GM19238 (cell line): Measurements from ENCODE around the gene OPCML.

Source experiments
- DNase-seq: peaks from one replicate; pipeline ENCODE4 v3.0.0; 2011; ENCODE audit warnings: low spot score; ENCODE audit not compliant: insufficient read length

OPCML gene

DNA sequence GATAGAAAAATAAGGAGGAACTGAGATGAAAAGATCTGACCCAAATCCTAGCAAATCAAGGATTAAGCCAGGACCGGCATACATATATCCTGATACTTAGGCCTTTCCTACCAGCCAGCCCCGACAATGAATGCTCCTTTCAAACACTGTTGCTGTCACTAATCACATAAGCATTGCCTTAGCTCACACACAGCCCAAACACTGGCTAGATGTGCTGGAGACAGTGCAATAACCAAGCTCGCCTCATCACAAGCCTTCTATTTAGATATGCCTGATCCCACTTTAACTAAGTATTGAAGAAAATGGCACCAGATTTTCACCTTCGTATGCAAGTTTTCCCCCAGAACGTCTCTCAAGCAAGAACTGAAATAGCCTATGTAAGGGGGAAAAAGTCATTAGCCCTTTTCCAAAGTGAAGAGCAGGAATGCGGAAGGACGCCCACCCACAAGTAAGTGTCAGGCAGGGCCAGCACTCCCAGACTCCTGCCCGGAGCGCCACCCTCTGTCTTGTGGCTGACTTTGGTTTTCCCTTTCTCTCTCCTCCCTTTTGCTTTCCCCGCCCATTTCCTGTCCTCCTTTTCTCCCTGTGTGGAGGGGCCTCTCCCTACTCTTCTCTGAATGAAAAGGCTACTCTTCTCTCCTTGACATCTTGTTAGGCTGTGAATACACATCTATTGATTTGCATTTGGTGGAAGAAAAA is 8.9 kb upstream of the OPCML start:
- no peak for DNase-seq

DNA sequence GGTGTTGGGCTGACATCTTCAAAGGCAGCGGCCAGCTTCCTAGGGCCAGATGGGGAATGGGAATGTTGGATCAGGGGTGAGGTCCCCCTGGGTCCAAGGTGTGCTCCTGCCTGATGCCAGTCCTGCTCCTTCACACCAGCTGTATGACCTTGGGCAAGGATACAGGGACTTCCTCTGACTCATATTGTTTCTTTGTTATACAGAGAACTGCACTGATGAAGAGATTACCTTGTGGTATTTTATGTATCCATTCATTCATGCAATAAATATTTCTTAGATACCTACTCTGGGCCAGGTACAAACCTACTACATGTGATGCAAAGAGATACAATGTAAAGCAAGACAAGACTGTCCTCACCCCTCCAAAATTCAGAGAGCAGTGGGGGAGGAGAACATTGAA is 3.9 kb upstream of the OPCML start:
- no peak for DNase-seq

DNA sequence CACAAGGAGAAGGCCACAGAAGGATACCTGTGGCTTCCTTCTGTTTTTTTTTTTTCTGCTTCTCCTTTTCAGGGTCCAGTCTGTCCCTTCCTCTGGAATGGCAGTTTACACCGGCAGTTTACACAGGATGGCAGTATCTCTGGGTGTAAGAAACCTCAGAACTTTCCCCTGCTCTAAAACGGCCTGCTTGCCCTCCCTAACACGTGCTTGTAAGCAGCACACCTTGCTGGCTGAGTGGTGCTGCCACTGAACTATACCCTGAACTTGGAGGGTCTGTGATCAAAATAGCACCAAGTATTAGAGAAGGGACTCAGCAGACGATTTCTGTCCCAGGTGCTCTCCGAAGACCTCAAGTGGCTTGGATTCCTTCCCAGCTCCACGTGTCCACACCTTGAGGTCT is 904 bp upstream of the OPCML start:
- no peak for DNase-seq

DNA sequence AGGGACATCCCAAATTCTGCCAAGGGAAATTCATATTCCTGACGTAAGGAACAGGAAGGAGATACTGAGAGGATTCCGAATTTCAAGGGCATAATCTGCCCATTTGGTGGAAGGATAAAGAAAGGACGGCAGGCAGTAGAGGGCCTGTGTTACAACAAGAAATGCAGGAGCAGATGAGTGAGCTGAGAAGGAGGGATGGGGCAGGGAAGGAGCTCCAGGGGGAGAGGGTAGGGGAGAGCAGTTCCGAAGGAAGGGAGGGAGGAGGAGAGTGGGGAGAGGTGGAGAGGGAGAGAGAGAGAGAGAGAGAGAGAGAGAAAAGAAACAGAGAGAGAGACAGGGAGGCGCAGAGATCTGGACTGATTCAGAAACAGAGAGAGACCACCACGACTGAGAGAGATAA is 843 bp downstream of the OPCML start:
- no peak for DNase-seq

DNA sequence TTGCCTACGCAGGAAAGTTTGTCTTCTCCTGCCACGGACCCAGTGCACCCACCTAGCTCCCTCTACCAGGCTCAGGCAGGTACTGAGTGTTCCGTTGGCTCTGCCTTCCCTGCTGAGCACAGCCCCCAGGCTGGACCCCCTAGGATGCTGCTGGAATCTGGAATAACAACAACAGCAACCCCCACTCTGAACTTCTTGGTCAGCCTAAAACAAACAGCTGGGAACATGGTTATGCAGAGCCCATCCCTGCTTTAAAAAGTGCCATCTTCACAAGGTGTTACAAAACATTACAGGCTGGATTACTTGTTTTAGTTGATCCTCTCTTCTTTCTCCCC is 1.8 kb downstream of the OPCML start:
- DNase-seq: no peak

DNA sequence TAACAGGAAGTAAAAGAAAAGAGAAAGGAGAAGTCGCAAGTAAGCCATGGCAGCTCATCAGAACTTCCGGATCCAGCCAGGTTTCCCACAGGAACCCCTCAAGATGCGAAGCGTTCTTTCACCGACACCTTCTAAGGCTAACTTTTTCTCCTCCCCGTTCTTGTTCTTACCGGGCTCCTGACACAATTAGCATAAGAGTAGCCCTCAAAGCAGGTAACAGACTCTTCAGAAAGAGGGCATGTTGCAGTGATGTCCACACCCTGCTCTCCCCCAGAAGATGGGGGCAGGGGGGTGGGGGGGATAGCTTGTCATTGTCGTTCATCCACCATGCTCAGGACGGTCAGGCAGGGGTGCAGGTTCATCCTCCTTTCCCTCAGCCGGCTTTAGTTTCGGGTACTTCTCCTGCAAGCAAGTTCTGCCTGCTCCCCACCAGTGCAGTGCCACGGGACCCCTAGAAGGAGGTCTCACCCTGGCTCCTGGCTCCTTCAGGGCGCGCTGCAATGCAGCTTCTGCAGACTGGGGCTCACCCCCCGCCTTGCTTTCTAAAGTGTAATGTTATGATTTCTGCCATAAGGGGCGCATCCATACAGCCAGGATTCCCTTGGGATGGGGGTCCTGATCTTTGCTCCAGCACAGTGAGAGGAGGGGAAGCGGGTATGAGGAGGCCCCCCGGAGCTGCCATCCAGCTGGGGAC is 2.3 kb downstream of the OPCML start:
- no peak for DNase-seq

DNA sequence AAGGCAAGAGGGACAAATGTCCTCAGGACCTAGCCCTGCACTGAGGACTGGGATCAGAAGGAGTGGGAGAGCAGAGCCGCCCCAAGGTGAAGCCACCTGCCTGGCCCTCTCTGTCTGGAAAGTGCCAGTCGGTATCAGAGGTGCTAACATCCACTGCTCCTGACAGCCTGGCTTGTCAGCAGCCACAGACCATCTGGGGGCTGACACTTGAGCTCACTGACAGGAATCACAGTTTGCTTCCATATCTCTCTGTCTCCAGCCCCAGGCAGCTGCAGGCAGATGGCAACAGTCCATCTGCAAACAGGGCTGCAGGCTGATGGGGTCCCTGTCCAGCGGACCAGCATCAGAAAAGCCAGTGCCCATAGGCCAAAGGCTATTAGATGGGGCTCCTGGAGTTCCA is 5.5 kb downstream of the OPCML start:
- DNase-seq: no peak

DNA sequence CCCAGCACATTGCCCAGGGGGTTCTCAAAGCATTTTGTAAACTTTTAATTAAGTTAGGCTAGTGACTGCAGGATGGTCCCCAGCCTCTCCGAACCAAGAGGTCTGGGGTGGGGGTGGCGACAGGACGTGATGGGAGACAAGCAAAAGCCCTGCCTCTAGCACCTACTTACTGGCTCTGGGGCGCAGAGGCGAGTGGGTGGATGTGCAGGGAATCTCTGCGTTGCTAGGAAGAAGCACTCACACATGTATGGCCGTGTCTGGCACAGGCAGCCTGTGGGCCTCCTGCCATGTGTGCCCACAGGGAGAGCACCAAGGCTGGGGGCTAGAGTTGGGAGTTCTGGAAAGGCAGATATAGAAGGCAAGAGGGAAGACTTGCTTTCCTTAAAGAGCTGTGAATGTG is 6.3 kb downstream of the OPCML start:
- DNase-seq: no peak

DNA sequence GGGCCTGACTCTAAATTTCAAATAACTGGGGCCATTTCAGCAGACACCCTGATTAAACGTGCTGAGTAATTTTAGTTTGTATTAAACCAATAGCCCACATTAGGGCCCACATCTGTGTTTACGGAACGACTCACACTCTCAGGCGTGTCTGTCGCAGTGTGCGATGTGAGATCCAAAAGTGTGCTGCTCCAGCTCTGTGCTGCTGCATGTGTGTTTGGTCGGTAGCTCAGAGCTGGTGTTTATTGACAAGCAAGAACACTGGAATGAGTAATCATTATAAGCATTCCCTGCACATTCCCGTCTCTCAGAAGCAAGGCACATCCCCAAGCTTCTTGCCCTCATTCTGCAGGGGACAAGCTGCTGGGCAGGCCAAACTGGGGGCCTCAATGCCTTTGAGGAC is 7.8 kb downstream of the OPCML start:
- no peak for DNase-seq

DNA sequence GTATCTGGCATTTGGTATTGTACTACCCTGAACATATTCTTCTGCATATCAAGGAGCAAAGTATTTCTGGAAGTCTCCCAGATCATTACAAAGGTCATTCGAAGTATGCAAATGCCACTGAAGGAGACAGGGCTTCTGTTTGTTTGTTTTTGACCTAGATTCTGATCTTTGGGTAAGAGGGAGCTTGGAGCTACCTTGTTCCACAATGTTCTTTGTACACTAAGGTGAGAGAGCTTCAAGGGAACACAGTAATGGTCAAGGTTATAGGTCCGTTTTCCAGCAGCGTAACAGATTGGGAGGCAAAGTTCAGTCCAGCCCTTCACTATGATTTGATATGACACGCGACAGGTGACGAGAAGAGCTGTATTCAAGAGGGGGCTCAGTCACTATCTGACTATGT is 10.0 kb downstream of the OPCML start:
- no peak for DNase-seq

DNA sequence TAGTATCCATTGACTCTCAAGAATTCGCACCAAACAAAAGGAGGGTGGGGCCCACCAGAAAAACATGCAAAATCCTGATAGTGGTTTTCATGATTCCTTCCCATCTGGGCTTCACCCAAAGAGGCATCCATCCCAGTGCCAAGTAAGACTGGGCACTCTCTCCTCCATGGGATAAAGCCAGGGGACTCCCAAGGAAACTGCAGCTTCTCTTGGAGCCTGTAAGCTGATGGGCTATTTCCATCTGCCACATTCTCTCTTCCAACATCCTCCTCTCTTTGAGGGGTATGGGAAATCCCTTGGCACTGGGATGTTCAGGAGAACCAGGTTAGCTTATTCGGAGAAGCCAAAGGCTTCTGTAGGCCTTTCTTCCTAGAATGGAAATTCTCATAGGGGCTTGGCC is 10.8 kb downstream of the OPCML start:
- no peak for DNase-seq

DNA sequence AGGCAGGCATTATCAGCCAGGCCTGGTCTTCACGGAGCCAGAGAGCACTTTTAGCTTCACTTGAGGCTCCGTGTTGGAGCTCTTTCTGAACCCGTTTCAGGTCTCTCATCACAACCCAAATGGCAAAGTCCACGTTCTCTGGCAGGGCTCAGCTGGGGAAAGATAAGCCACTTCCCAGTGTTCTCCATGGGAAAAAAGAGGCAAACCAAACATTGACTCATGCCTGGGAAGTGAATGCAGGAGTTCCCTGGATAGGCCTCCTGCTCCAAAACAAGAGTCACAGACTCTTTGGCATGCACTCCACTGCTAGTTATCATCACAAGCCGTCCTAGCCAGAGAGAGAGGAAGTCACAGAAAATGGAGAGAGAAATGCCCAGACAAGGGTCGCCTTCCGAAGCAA is 11.6 kb downstream of the OPCML start:
- DNase-seq: no peak

DNA sequence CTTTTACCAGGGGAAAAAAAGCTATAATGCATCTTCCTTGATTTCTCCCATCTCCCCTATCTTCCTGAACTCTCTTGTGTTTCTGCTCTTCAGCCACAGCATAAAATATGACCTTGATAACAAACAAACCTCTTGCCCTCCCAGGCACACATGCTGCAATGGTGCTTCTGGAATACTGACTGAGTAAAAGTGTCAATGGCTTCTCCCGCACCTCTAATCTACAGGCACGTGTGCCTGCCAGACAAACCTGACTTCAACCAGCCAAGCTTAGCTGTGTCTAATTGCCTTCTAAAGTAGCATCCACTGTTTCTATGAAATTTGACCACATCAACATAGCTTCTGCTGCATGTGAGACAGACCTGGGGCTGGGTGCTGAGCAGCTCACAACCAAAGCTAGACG is 12.7 kb downstream of the OPCML start:
- DNase-seq: no peak

DNA sequence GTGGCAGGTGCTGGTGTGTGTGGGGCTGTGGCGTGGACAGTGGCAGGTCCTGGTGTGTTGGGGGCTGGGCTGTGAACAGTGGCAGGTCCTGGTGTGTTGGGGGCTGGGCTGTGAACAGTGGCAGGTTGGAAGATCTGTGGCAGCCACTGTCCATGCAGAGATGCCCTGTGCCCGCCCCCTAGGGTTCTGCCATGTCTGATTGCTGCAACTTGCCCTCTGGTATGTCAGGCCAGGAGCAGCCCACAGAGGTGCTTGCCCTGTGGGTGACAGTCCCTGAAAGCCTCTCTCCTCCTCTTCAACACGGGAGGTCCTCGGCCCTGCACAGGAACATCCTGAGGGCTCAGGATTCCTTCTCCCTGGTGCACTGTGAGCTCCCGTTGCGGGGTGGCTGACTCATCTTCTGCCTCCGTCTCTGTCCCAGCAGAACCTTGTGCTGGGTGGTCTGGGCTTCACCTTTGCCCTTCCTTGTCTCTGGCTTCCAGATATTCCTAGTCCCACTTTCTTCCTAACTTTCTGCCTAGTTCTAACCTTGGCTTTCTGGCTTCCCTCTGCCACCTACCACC is 13.5 kb downstream of the OPCML start:
- no peak for DNase-seq

DNA sequence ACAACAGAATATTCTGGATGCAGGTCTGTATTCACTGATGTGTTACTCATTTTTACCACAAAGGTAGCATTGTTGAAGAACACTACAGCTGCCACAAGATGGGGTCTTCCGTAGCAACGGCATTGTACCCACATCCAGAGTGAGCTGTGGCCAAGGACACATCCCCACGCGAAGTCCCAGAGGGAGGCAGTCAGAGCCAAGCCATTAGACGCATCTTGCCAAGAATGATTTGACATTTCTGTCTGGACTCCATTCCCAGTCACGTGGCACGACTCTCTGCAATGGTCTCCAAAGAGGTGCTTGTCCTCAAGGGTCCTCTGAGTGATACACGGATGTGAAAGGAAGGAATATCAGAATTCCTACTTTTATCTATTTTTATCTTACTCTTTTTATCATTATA is 15.5 kb downstream of the OPCML start:
- DNase-seq: no peak

DNA sequence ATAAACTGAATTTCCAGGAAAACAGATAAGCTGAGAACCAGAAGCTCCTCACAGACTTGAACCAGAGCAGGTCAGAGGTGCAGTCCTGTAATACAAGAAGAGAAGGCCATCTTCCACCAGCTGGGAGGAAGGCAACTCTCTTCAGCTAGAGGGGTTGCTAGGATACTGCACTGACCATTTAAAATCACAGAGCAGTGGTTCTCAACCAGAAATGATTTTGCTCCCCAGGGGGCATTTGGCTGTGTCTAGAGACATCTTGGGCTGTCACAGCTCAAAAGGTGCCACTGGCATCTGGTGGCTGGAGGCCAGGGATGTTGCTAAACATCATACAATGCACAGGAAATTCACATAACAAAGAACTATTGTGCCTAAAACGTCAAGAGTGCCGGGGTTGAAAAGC is 17.2 kb downstream of the OPCML start:
- DNase-seq: no peak

DNA sequence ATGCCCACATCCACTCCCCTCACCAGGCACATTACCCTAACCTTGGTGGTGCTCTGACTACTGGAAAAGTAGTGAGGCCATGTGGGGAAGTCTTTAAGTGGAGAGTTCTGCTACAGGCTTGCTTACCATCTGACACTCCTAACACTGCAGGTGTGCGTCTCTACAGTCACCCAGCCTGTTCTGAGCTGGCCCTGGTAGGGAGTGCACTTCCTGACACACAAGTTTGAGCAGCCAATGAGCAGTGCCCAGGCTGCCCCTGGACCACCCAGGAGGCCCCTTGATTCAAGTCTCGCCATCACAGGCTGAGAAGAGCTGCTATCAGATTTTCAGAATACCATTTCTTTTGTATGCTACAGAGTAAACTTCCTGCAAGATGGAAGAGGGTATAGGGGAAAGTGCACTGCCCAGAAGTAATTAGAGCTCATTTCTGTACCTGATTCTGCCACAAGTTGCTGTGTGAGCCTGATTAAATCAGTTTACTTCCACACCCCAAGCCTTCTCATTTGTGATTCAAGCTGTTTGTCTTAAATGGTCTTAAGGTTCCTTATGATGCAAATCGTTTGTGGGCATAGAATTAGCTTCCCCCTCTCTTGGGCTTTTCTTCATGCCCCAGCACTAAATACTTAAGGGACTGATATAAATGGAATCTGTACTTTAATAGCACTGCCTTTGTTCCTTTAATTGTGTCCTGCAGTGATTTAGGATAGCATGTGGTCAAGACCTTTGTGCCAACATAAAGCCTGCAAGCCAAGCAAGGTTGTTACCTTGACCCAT is 22.2 kb downstream of the OPCML start:
- no peak for DNase-seq

DNA sequence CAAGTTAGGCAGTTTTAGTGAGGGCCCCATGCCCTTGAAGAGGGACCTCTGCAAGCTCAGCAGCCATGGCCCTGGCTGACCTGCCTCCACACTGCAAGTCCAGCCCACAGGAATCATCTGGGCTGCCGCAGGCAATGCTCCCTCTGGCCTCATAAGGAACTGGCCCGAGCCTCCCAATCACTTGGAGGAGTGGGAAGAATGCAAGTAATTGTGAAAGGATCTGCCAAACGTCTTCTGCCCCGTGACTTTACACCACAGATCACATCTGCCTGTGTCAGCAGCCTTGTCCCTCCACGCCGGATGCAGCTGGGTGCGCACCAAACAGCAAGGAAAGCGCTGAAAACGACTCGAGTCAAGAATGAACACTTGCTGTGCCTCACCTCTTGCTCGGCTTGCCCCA is 23.8 kb downstream of the OPCML start:
- no peak for DNase-seq

DNA sequence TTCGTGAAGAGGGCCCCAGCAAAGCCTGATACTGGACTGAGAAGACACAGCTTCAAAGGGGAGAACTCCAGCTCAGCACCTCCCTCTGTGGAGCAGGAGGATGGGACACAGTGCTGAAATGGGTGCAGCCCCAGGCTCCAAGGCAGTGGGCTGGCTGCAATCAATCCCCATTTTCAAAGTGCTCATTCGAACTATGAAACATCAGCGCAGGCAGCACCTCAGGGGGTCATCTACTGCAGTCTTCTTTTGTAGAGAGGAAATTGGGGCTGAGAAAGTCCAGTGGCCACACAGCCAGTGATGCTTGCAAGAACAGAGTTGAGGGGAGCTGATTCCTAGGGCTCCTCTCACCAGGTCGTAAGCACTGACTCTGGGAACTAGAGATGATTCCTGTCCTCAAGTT is 25.1 kb downstream of the OPCML start:
- no peak for DNase-seq

DNA sequence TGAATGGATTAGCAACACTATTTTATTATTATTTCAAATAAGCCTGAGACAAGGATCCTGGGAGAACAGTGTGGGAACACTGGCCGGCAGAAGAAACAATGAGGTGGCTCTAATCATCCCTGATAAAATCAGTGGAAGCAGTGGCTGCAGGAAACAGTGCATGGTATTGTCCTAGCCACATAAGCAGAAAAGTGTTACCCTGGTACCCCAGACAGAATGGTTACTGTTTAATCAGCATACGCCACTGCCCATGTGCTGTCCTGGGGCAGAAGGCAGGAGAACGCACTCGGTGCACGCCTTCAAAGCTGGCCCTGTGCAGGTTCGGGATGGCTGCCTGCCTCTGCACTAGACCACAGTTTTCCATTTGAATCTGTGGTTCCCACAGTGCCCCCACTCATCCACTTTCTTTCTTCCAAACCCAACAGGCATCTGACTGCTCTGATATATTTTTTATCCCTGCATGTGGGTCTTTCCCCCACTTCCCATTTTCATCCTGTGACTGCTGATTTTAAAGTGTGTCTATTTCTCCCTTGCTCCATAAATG is 25.7 kb downstream of the OPCML start:
- DNase-seq: no peak

DNA sequence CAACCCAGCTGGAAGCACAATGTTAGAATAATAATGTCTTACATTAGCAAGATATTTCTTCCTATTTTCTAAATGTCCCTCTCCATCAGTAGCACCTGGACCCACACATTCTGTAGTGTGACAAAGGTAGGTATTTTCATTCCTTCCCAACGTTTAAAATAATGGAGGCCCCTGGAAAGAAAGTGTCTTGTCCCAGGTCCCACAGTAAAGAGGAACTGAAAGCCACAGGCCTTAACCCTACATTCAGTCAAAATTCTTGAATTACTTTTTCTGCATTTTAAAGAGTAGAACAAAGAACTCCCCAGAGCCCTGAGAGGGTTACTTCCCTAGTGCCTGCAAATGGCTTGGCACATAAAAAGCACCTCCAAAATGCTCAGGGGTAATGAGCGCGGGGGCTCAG is 26.3 kb downstream of the OPCML start:
- DNase-seq: no peak

DNA sequence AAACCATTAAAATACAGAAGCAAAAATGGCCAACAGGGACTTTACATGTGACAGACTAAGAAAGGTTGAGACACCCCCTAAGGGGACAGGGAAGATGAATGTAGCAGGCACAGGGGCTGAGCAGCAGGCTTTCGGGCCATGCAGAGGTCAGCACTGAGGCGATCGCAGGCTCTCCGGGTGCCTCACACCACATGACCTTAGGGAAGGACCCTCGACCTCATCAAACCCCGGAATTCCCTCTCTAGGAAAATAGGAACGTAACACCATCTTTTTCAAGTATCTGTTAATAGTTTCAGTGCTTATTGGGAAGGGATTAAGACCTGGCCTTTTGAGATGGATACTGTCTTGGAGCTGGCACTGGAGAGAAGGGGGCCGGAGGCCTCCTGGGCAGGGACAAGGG is 27.4 kb downstream of the OPCML start:
- no peak for DNase-seq
